Smooth muscle cell (in vitro differentiated cells): ENCODE measurements around the gene ARHGEF3. TPM values are rescaled to one million over a fixed set of nuclear protein-coding genes. Genes with fewer than 3 reads are reported as not detected.

ENCODE experiments used
- DNase-seq: peaks from one replicate; lab custom pipeline; 2025; ENCODE audit not compliant: unreplicated experiment; lab: John Stamatoyannopoulos, UW
- H2AFZ ChIP-seq: fragments of 200-600 bp; sonication (generic); 2 replicates; pipeline ENCODE4 v1.6.0; 2016; ENCODE audit warnings: antibody characterized with exemption, low read depth, mild to moderate bottlenecking
- H3F3A ChIP-seq: fragments of 200-600 bp; sonication (generic); 2 replicates; pipeline ENCODE4 v1.6.0; 2017; ENCODE audit warnings: antibody characterized with exemption, low read depth
- H3K27ac ChIP-seq: fragments of 200-600 bp; sonication (generic); 2 replicates; pipeline ENCODE4 v1.5.1; 2016; ENCODE audit warnings: low read depth, mild to moderate bottlenecking
- H3K27me3 ChIP-seq: fragments of 200-600 bp; sonication (generic); 2 replicates; pipeline ENCODE4 v1.6.1; 2016; ENCODE audit warnings: low read depth, mild to moderate bottlenecking
- H3K36me3 ChIP-seq: fragments of 200-600 bp; sonication (generic); 2 replicates; pipeline ENCODE4 v1.5.1; 2016; ENCODE audit warnings: low read depth
- H3K4me1 ChIP-seq: fragments of 200-600 bp; sonication (generic); 2 replicates; pipeline ENCODE4 v1.5.1; 2016; ENCODE audit warnings: low read depth
- H3K4me2 ChIP-seq: fragments of 200-600 bp; sonication (generic); 2 replicates; pipeline ENCODE4 v1.6.0; 2016; ENCODE audit warnings: mild to moderate bottlenecking
- H3K4me3 ChIP-seq: fragments of 200-600 bp; sonication (generic); 2 replicates; pipeline ENCODE4 v1.5.1; 2016; ENCODE audit warnings: mild to moderate bottlenecking
- H3K79me2 ChIP-seq: fragments of 200-600 bp; sonication (generic); 2 replicates; pipeline ENCODE4 v1.6.0; 2016; ENCODE audit warnings: low read depth, mild to moderate bottlenecking
- H3K9ac ChIP-seq: fragments of 200-600 bp; sonication (generic); 2 replicates; pipeline ENCODE4 v1.6.0; 2016; ENCODE audit warnings: low read depth
- H3K9me3 ChIP-seq: fragments of 200-600 bp; sonication (generic); replicated peaks from 2 replicates; pipeline ENCODE4 v1.5.1; 2016; ENCODE audit warnings: low read depth
- H4K20me1 ChIP-seq: fragments of 200-600 bp; sonication (generic); 2 replicates; pipeline ENCODE4 v1.6.0; 2016; ENCODE audit warnings: low read depth
- CTCF ChIP-seq: fragments of 200-600 bp; sonication (generic); IDR thresholded peaks from 2 replicates; pipeline ENCODE4 v1.5.1; 2017; ENCODE audit warnings: borderline replicate concordance, mild to moderate bottlenecking, antibody characterized with exemption; ENCODE audit not compliant: insufficient read depth, poor library complexity, severe bottlenecking
- WGBS: methylation state at CpG from one replicate; pipeline ENCODE4 v1.1.7; 2016; ENCODE audit warnings: low lambda C conversion rate; 5-methylcytosine and 5-hydroxymethylcytosine counted together
- polyA plus RNA-seq: library from polyadenylated mRNA; unstranded; fragments of >200 nt; fragmentation: Nextera tagmentation; extraction: Ambion mirVana; gene quantifications from 2 replicates; pipeline ENCODE4 v1.2.1, GENCODE V29; 2016
- total RNA-seq: library from RNA; depleted of rRNA; stranded (reverse); fragments of >200 nt; gene quantifications from 2 replicates; pipeline ENCODE4 v1.2.3, GENCODE V29; 2014

The ARHGEF3 gene
- total and polyA plus RNA-seq, 2 experiments from 2014 or later = 131 to 137 TPM

DNA sequence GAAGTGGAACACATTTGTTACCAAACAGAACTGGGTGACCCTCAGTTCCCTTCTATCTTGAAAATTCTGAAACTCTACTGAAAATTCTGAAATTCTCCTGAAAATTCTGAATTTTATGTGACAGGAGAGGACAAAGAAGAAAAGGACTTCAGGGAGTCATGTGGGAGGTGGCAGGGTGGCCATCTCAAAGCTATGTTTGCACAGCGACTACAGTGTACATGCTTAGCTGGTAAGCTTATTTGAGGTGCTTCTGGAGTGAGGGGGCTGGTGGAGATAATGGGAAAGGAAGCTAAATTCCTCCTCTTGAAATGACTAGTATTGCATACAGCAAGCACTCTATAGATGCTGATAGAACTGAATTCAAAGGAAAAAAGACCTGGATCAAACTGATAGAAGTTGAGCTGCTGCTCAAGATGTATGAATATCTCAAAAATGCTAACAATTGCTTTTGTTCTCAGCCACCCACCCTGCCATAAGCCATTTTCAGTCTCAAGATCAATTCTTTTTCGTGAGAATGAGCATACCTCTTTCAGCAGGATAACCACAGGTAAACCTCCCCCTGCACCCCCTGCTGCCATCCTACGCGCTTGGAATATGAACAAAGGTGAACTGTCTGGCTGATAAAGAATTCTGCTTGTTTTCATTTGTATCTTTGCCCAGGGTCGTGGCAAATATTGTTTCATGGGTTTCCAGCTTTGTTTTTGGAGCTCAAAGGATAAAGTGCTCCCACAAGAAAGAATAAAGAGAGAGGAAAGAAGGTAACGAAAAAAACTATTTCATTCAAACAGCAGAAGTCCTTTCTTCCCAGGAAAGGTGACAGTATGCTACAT is 16.6 kb upstream of the ARHGEF3 start:
- H3K4me1 ChIP-seq = peaks cover 3% of the 10 kb centered on the region
- H3K36me3 ChIP-seq = no peaks in the 10 kb centered on the region
- H4K20me1 ChIP-seq = no peaks in the 10 kb centered on the region
- no peaks in the 10 kb centered on the region for H3K9me3 ChIP-seq
- H3K4me2 ChIP-seq = no peak overlapping the region
- no peak overlapping the region for H3K4me3 ChIP-seq
- no peak overlapping the region for H3K9ac ChIP-seq
- H2AFZ ChIP-seq = no peak overlapping the region
- H3K27me3 ChIP-seq = no peaks in the 10 kb centered on the region
- 87% methylated on average over 6 of the region's 6 CpGs for WGBS
- no peak overlapping the region for H3K27ac ChIP-seq
- TF ChIP-seq CTCF = no peak
- DNase-seq = no peak
- H3F3A ChIP-seq = peaks cover 8% of the 10 kb centered on the region
- H3K79me2 ChIP-seq = no peaks in the 10 kb centered on the region

GRCh38 chr3:56817646-56818045 is 15.9 kb upstream of the ARHGEF3 start:
- Histone ChIP-seq H3K27ac (no peak overlapping the region), H3K36me3 (no peaks in the 10 kb centered on the region), H4K20me1 (no peaks in the 10 kb centered on the region), H3K4me2 (no peak overlapping the region), H3F3A (peaks cover 8% of the 10 kb centered on the region), H3K27me3 (no peaks in the 10 kb centered on the region), H3K9ac (no peak overlapping the region), H2AFZ (no peak overlapping the region), H3K9me3 (no peaks in the 10 kb centered on the region), H3K4me1 (no peaks in the 10 kb centered on the region), H3K4me3 (no peak overlapping the region), H3K79me2 (no peaks in the 10 kb centered on the region)
- no peak for TF ChIP-seq CTCF
- 88% methylated on average over 4 of the region's 4 CpGs for WGBS
- no peak for DNase-seq

DNA sequence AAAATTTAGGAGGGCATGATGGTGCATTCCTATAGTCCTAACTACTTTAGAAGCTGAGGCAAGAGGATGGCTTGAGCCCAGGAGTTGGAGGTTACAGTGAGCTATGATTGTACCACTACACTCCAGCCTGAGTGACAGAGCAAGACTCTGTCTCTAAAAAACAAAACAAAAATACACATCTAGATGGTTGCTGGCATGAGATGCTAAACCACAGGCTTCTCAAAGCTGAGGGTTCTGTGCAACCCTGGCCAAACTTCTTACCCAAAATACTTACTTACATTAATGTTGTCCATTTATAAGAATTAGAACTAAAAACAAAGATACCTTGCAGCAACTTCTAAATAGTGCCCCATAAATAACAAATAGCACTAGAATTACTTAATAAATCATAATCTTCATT is 14.3 kb upstream of the ARHGEF3 start:
- no peak for DNase-seq
- H3K27me3 ChIP-seq = no peaks in the 10 kb centered on the region
- H3K9ac ChIP-seq = no peak overlapping the region

More for the DNA sequence above, 14.3 kb upstream of the ARHGEF3 start:
- no peaks in the 10 kb centered on the region for H4K20me1 ChIP-seq
- TF ChIP-seq CTCF = no peak
- H2AFZ ChIP-seq = no peak overlapping the region
- H3K79me2 ChIP-seq = no peaks in the 10 kb centered on the region
- no peak overlapping the region for H3K4me2 ChIP-seq
- H3K9me3 ChIP-seq = no peaks in the 10 kb centered on the region
- H3K36me3 ChIP-seq = no peaks in the 10 kb centered on the region
- no peaks in the 10 kb centered on the region for H3K4me1 ChIP-seq
- H3F3A ChIP-seq = peaks cover 7% of the 10 kb centered on the region
- no peak overlapping the region for H3K27ac ChIP-seq
- no peak overlapping the region for H3K4me3 ChIP-seq
